Activated naive CD4-positive, alpha-beta T cell treated with anti-CD3 and anti-CD28 coated beads for 36 hours (primary cell): Measurements from ENCODE around the gene TBC1D22A. TPM values are rescaled to one million over a fixed set of nuclear protein-coding genes. Genes with fewer than 3 reads are reported as not detected.
A peak's percentile ranks its signal among the peaks of the same experiment; 100 is the strongest.

Experiments used
- CTCF ChIA-PET: fragments of 350-600 bp; sonication (Branson Sonifier 250); formaldehyde crosslinking; loops from one replicate; lab custom pipeline; 2021; ENCODE audit warnings: antibody characterized with exemption; lab: Charles Lee
- DNase-seq: peaks from one replicate; pipeline ENCODE4 v3.0.0-alpha.2; 2020
- H3K27ac Mint-ChIP-seq: one replicate; pipeline ENCODE4 v1.8.0; 2021; ENCODE audit warnings: mild to moderate bottlenecking, mixed read lengths
- H3K27me3 Mint-ChIP-seq: one replicate; pipeline ENCODE4 v1.8.0; 2021; ENCODE audit warnings: low read depth, mixed read lengths
- H3K36me3 Mint-ChIP-seq: one replicate; pipeline ENCODE4 v1.8.0; 2021; ENCODE audit warnings: low read depth, mixed read lengths
- H3K4me1 Mint-ChIP-seq: one replicate; pipeline ENCODE4 v1.8.0; 2021; ENCODE audit warnings: low read depth, mixed read lengths
- H3K4me3 Mint-ChIP-seq: one replicate; pipeline ENCODE4 v1.8.0; 2021; ENCODE audit warnings: mild to moderate bottlenecking, moderate library complexity, mixed read lengths
- H3K9me3 Mint-ChIP-seq: one replicate; pipeline ENCODE4 v1.8.0; 2021; ENCODE audit warnings: mixed read lengths
- intact Hi-C: fragments of 100-400 bp; cut with micrococcal nuclease; formaldehyde crosslinking; loops from one replicate; pipeline ENCODE4 v1.15.1; 2023
- total RNA-seq, 2 experiments: library from RNA; stranded (reverse); gene quantifications; one replicate each; pipeline ENCODE4 v1.2.3, GENCODE V29; 2021

The TBC1D22A gene
- total RNA-seq, 2 experiments from 2014 or later = 20.1 to 21.4 TPM

GRCh38 chr22:47120399-47120798 lies 357.9 kb downstream of the TBC1D22A start:
- DNase-seq = no peak
- CTCF ChIA-PET = no interaction called here
- Mint-ChIP-seq H3K9me3 (no peaks in the 10 kb centered on the region), H3K36me3 (no peaks in the 10 kb centered on the region), H3K4me1 (no peaks in the 10 kb centered on the region), H3K27me3 (no peaks in the 10 kb centered on the region), H3K4me3 (no peak overlapping the region), H3K27ac (no peak overlapping the region)
- intact Hi-C loops = no loop called here

GRCh38 chr22:47121791-47122190 lies 359.3 kb downstream of the TBC1D22A start:
- intact Hi-C loops = no loop called here
- Mint-ChIP-seq H3K4me1 (peaks cover under 1% of the 10 kb centered on the region), H3K27me3 (no peaks in the 10 kb centered on the region), H3K27ac (no peak overlapping the region), H3K4me3 (no peak overlapping the region), H3K36me3 (no peaks in the 10 kb centered on the region), H3K9me3 (no peaks in the 10 kb centered on the region)
- DNase-seq = no peak
- CTCF ChIA-PET = no interaction called here

- peaks cover 2% of the 10 kb centered on the region for H3K4me1 Mint-ChIP-seq
- H3K27me3 Mint-ChIP-seq = no peaks in the 10 kb centered on the region
- H3K36me3 Mint-ChIP-seq = no peaks in the 10 kb centered on the region
- no peak overlapping the region for H3K4me3 Mint-ChIP-seq
- no peak for DNase-seq
- no peak overlapping the region for H3K27ac Mint-ChIP-seq
- no peaks in the 10 kb centered on the region for H3K9me3 Mint-ChIP-seq
- CTCF ChIA-PET = no interaction called here
- intact Hi-C loops = no loop called here
These were observed 360.1 kb downstream of the TBC1D22A start for GRCh38 chr22:47122441-47123000.

- H3K4me1 Mint-ChIP-seq = peaks cover 2% of the 10 kb centered on the region
- DNase-seq = no peak
- peak overlapping the region; percentile 18 for H3K27ac Mint-ChIP-seq
- H3K36me3 Mint-ChIP-seq = no peaks in the 10 kb centered on the region
- CTCF ChIA-PET = no interaction called here
- no peaks in the 10 kb centered on the region for H3K27me3 Mint-ChIP-seq
- H3K9me3 Mint-ChIP-seq = no peaks in the 10 kb centered on the region
- intact Hi-C loops = no loop called here
- no peak overlapping the region for H3K4me3 Mint-ChIP-seq
These were observed 360.8 kb downstream of the TBC1D22A start for GRCh38 chr22:47123006-47123826.

GRCh38 chr22:47123827-47124442 lies 361.5 kb downstream of the TBC1D22A start:
- Mint-ChIP-seq H3K4me3 (no peak overlapping the region), H3K36me3 (no peaks in the 10 kb centered on the region), H3K27me3 (no peaks in the 10 kb centered on the region), H3K27ac (peak overlapping the region; percentile 18), H3K4me1 (peaks cover 4% of the 10 kb centered on the region), H3K9me3 (no peaks in the 10 kb centered on the region)
- CTCF ChIA-PET = no interaction called here
- no peak for DNase-seq
- intact Hi-C loops = no loop called here

- Mint-ChIP-seq H3K27me3 (no peaks in the 10 kb centered on the region), H3K4me1 (peaks cover 4% of the 10 kb centered on the region), H3K4me3 (no peak overlapping the region), H3K9me3 (no peaks in the 10 kb centered on the region), H3K36me3 (no peaks in the 10 kb centered on the region), H3K27ac (no peak overlapping the region)
- CTCF ChIA-PET = no interaction called here
- DNase-seq = no peak
- intact Hi-C loops = no loop called here
These were observed 362.0 kb downstream of the TBC1D22A start for GRCh38 chr22:47124451-47124881.

- Mint-ChIP-seq H3K4me3 (no peak overlapping the region), H3K27ac (no peak overlapping the region), H3K36me3 (peaks cover 2% of the 10 kb centered on the region), H3K9me3 (no peaks in the 10 kb centered on the region), H3K4me1 (peaks cover 7% of the 10 kb centered on the region), H3K27me3 (no peaks in the 10 kb centered on the region)
- intact Hi-C loops = no loop called here
- CTCF ChIA-PET = no interaction called here
- DNase-seq = no peak
These were observed 362.5 kb downstream of the TBC1D22A start for GRCh38 chr22:47124961-47125360.

GRCh38 chr22:47125603-47126002 lies 363.2 kb downstream of the TBC1D22A start:
- CTCF ChIA-PET = no interaction called here
- H3K27ac Mint-ChIP-seq = no peak overlapping the region
- H3K36me3 Mint-ChIP-seq = peaks cover 2% of the 10 kb centered on the region

GRCh38 chr22:47126344-47126811 lies 363.9 kb downstream of the TBC1D22A start:
- no peak overlapping the region for H3K27ac Mint-ChIP-seq
- CTCF ChIA-PET = no interaction called here
- H3K9me3 Mint-ChIP-seq = no peaks in the 10 kb centered on the region
- intact Hi-C loops = no loop called here
- no peak for DNase-seq
- H3K4me3 Mint-ChIP-seq = no peak overlapping the region
- no peaks in the 10 kb centered on the region for H3K27me3 Mint-ChIP-seq
- H3K4me1 Mint-ChIP-seq = peaks cover 7% of the 10 kb centered on the region
- H3K36me3 Mint-ChIP-seq = peaks cover 2% of the 10 kb centered on the region

More at GRCh38 chr22:47125603-47126002, 363.2 kb downstream of the TBC1D22A start:
- Mint-ChIP-seq H3K9me3 (no peaks in the 10 kb centered on the region), H3K27me3 (no peaks in the 10 kb centered on the region), H3K4me1 (peaks cover 7% of the 10 kb centered on the region), H3K4me3 (no peak overlapping the region)
- intact Hi-C loops = no loop called here
- DNase-seq = no peak

GRCh38 chr22:47127441-47127871 lies 365.0 kb downstream of the TBC1D22A start:
- H3K27me3 Mint-ChIP-seq = no peaks in the 10 kb centered on the region
- CTCF ChIA-PET = interaction anchor here (0.6 kb wide), 1 partner anchor 107 kb away, joined by 3 read pairs; no protein-coding TSS in a partner anchor

GRCh38 chr22:47128216-47128615 lies 365.8 kb downstream of the TBC1D22A start:
- intact Hi-C loops = no loop called here
- Mint-ChIP-seq H3K36me3 (peaks cover 2% of the 10 kb centered on the region), H3K27ac (peak overlapping the region; percentile 61), H3K4me3 (no peak overlapping the region), H3K4me1 (peaks cover 7% of the 10 kb centered on the region), H3K9me3 (no peaks in the 10 kb centered on the region), H3K27me3 (no peaks in the 10 kb centered on the region)
- CTCF ChIA-PET = no interaction called here
- DNase-seq = no peak

More at GRCh38 chr22:47127441-47127871, 365.0 kb downstream of the TBC1D22A start:
- H3K36me3 Mint-ChIP-seq = peaks cover 2% of the 10 kb centered on the region
- peaks cover 7% of the 10 kb centered on the region for H3K4me1 Mint-ChIP-seq
- intact Hi-C loops = no loop called here
- H3K27ac Mint-ChIP-seq = no peak overlapping the region
- H3K4me3 Mint-ChIP-seq = no peak overlapping the region
- H3K9me3 Mint-ChIP-seq = no peaks in the 10 kb centered on the region
- DNase-seq = no peak

GRCh38 chr22:47128622-47129215 lies 366.3 kb downstream of the TBC1D22A start:
- no peaks in the 10 kb centered on the region for H3K9me3 Mint-ChIP-seq
- intact Hi-C loops = no loop called here
- peaks cover 7% of the 10 kb centered on the region for H3K4me1 Mint-ChIP-seq

More at GRCh38 chr22:47128622-47129215, 366.3 kb downstream of the TBC1D22A start:
- H3K27me3 Mint-ChIP-seq = no peaks in the 10 kb centered on the region
- no peak overlapping the region for H3K4me3 Mint-ChIP-seq
- CTCF ChIA-PET = no interaction called here
- peak overlapping the region; percentile 61 for H3K27ac Mint-ChIP-seq
- no peak for DNase-seq
- peaks cover 2% of the 10 kb centered on the region for H3K36me3 Mint-ChIP-seq
